ENCODE data around the gene PPP2R5A.
"Not testable (repeated sequence)": the region's sequence is repeated elsewhere in the genome, so short reads cannot be mapped to it uniquely, and the experiment has no call there.

PPP2R5A gene

DNA sequence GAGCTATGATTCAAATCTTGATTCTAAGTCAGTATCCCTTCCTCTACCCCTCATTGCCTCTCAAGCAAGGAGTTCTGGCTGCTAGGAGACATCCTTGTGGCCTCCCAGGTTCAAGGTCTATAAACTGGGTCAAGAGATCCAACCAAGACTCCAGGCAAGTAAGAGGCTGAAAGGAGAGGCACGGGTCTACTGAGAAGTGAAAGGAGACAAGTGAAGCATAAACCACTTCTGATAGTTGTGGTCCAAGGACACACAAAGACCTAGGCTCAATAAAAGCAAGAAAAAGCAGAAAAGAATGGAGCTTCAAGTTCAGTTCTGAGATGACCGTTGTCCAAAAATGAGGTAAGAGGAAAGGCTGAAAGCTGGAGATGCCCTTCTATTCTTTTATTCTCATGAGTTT lies 17.8 kb upstream of the PPP2R5A start:
- no peak for DNase-seq

GRCh38 chr1:212269306-212269705 lies 15.9 kb upstream of the PPP2R5A start:
- no peak for DNase-seq

DNA sequence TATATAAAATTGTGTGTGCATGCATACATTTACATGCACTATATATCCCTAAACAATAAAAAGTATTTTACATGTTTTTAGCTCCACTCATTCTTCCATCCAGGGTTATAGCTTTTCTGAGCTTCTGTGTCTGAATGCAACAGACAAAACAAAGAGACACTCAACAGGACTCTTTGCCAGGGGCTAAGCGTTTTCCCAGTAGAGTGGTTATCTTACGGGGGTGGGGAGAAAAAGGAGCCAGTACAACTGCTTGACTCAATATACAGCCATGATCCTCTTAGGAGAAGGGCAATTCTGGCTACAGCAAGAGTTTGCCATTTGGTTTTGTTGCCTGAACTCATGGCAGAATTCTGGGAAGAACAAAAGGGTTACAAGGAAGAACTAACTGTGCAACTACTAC lies 14.6 kb upstream of the PPP2R5A start:
- DNase-seq = no peak

DNA sequence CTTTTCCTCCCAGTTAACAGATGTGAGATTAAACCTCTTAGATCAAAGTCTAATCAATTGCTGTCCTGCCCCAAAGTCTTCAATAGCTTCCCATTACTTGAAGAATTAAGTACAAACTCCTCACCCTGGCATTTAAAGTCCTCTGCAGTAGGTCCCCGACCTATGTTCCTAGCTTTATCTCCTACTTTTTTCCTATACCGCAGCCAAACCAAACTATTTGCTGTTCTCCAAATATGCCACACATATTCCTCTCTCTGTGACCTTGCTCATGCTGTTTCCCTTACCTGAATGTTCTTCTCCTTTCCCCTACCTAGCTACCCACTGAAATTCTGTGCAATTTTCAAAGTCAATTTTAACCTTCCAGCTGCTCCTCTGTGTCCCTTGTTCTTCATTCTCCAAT lies 14.0 kb upstream of the PPP2R5A start:
- DNase-seq = no peak

DNA sequence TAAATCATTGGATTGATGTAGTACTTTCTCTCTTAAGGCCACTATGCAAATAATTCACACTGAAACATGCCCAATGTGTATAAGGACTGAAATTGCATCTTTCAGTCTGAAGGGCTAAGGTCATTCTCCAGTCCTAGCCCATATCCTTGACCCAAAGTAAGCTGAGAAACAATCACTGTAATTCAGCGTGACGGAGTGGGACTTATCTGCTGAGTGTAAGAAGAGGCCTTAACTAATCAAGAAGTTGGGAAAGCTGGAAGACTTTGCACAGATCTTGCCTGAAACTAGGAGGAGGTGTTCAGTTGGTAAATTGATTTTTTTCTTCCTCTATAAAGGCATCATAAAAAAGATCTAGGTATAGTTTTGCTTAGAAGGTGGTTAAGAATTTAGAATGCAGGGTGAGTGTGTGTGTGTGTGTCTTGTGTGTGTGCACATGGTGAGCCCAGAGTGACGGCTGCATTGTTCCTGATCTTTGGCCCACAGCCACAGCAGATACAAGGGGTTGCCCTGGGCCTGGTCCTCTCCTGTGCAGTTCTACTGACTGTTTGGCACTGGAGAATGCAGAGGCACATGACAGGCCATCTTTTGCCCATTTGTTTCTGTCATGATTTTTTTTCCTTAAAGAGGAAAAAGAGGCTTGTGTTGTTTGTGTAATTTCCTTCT lies 13.3 kb upstream of the PPP2R5A start:
- DNase-seq = no peak

- peak; percentile 83 for DNase-seq
Observed at GRCh38 chr1:212281590-212281989, 3.6 kb upstream of the PPP2R5A start.

- DNase-seq = no peak
Observed at GRCh38 chr1:212283741-212284140, 1.5 kb upstream of the PPP2R5A start.

DNA sequence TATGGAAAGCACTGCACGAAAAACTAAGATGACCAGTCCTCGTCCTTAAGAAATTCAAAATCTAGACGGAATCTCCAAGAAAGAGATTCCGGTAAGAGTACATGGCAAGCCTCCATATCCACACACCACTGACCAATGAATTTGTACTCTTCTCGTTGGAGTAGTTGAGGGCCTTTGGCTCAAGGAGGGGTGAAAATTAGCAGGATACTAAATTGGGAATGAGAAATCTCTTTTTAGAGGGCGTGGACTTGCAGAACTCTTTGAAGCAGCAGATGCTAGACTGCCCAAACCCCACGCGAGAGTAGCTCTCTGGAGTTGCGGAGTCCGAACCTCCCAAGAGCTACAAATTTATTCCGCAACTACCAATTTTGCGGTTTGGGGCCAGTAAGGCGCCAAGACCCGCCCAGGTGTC lies 872 bp upstream of the PPP2R5A start:
- no peak for DNase-seq

DNA sequence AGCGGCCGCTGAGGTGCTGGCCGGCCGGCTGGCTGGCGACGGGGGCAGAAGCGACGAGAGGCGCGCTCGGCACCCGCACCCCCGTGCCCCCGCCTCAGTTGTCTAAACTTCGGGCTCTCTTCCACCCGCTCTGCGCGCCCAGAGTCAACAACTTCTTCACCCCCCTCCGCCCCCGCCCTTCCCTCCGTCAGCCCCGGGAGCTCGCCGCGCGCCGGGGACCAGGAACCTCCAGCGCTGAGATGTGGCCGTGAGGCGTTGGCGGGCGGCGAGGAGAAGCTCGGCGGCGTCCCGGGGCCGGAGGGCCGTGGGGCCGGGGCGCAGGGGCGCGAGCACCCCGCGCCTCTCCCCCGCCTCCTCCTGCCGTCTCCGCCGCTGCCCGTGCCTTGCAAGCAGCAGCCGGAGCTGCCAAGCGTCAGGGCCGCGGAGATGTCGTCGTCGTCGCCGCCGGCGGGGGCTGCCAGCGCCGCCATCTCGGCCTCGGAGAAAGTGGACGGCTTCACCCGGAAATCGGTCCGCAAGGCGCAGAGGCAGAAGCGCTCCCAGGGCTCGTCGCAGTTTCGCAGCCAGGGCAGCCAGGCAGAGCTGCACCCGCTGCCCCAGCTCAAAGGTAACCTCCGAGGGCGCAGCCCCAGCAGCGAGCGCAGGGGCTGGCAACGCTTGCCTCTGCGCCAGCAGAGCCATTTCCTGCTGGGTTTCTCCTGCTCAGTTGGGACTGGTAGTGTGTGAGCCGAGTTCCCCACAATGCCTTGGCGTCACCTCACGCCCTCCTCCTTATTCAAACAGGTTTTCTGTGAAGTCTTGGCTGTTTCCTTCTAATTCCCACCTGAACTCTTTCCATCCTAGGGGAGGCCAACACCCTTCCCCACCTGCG lies 710 bp downstream of the PPP2R5A start:
- peak; percentile 55 for DNase-seq

DNA sequence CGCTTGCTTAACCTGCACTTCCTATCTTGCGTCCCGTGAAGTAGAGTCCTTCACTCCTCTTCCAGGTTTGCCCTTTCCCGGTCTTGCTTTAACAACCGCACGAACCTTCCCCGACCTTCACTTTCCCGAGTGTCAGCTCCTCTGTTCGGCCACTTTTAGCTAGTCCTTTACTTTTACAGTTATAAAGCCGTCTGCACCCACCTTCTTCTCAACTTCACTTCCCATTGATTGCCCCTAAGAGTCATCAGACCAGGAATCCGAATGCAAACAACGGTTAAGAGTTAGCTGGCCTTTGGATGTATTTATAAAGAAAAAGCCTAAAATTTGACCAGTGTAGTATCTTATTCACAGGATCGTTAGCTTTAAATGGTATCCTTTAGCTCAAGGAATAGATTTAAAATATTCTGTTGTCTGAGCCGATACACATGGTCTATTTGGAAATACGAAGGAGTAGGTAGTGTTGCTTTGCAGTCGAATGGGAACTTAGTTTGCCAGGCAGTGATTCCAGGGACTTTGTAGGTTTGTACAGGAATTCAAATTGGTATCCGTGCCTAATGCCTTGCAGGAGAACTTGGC lies 1.4 kb downstream of the PPP2R5A start:
- no peak for DNase-seq

DNA sequence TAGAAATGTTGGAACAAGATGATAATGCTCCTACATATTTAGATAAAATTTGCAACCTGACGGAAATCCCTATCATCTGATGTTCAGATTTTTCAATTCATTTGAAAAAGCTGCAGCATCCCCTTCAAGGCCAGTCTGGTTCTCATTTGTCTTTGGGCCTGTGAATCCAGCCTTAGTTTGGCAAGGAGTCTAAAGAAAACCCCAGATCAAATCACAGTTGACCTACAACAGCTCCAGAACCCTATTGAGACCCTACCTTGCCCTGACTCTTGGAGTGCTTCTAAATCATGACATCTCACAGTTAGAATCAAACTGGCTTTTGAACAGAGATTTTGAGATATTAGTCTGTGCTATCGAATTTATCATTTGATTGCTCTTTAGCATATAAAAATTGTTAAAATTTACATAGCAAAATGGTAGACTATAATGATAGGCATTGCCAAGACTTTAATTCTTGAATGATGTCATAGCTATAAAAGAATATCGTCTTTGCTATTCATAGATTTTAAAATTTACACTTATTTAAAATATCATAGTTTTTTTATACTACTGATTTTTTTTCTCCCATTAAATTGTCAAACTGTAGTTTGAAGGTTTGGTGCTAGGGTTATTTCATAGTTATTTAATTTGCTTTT lies 2.2 kb downstream of the PPP2R5A start:
- DNase-seq = no peak

- DNase-seq = not testable (repeated sequence)
Observed at GRCh38 chr1:212287995-212288394, 2.8 kb downstream of the PPP2R5A start.

DNA sequence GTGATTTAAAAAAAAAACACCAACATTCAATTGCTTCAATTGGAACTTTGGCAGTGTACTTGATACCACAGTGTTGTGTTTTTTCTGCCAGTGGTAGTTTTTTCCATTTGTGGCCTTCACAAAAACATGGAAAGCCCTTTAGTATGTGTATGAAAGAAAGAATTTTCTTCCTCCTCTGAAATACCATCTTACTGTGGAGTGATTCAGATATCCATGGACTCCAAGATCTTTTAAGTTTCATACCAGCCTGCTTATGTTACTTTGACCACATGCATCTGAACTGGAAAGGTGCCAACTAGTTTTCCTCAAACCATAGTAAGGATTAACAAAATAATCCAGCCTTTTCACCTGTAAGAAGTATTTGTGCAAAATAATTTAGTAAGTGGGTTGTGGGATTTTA lies 3.4 kb downstream of the PPP2R5A start:
- DNase-seq = peak; percentile 77

DNA sequence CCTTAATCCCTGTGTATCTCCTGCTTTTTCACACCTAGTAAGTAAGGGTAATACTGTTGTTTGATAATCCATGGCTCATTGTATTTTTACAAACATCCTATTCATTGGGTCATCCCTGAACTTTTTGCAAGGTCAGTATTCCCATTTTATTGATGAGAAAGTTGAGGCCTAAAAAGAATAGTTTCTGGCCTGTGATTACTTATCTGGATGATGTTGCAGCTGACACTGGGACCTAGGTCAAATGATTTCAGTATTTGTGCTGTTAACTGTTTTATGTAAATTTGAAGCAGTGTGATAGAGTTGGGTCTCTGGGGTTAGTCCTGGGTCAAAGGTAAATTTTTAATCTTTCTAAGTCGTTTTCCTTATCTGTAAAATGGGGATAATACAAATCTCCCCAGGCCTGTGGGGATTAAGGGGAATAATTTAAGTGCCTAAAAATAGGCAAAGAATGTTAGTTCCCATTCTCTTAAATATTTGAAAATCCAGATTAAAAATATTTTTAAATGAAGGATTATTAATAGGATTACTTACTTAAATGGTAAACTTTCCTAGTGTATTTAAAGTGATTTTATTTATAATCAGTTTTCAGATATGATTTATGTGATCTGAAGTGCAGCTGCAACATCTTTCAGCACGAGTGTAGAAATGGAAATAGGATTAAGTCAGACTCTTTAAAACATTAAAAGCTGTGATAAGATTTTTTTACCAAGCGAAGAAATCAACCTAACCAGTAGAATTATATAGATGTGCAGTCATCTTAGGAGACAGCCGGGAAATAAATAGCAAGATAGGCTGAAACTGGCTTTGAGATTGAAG lies 4.3 kb downstream of the PPP2R5A start:
- no peak for DNase-seq

- DNase-seq = no peak
Observed at GRCh38 chr1:212290608-212291007, 5.4 kb downstream of the PPP2R5A start.

DNA sequence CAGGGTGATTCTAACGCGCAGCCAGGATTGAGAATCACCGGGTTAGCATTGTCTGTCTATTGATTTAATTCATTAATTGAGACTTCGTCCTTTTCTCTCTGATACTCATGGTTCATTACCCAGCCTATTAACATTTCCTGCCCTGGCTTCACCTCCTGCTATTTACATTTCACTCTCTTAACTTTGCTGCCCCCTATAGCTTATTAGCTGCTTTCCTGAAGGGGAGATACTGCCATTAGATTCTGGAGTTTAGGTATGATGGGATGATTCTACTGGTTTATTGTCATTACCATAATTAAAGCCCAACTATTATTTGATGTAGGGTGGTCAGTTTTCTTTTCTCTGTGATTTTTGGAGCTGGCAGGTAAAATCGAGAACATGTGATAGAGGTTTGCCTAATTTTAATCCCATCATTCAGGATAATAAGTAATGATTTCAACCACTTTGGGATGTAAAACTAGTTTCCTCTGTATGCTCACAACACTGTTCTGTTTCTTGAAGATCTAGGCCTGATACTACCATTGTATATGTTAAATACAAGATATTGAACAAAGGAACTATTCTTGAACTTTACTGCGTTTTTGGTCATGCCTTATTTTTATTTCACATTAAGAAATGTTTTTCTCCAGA lies 6.4 kb downstream of the PPP2R5A start:
- peak; percentile 57 for DNase-seq

GRCh38 chr1:212292250-212293105 lies 7.3 kb downstream of the PPP2R5A start:
- no peak for DNase-seq

- no peak for DNase-seq
Observed at GRCh38 chr1:212293579-212293978, 8.4 kb downstream of the PPP2R5A start.

DNA sequence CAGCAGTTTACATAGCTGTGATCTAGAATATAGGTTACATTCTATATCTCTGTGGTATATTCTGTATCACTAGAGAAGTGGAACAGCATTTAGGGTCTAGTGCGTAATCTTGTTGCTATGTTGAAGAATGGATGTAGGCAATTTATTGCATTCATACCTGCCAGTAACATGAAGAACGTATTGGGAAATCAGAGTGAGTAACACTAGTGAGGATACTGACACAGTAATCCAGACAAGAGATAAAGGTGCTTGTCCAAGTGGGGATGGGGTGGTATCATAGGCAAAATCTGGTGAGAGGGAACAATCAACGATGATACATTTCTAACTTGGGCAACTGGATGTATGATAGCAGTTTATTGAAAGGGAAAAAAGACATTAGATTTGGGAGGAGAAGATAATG lies 9.8 kb downstream of the PPP2R5A start:
- DNase-seq = no peak

DNA sequence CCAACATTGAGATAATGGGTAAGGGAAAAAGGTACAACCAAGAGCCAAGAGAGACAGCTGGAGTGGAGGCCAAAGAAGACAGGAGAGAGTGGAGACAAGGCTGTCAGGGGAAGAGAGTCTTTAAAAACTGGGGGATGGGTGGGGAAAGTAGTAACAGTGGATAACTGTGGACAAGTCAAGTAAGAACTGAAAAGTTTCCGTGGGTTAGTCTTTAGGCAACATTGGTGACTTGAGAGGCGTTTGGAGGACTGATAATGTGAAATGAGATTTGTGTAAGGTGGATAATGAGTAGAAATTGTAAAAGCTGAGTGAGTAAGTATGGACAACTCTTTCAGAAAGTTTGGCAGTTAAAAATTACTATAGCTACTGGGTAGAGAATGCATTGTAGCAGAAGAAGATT lies 10.4 kb downstream of the PPP2R5A start:
- no peak for DNase-seq

GRCh38 chr1:212297338-212297737 lies 12.1 kb downstream of the PPP2R5A start:
- DNase-seq = no peak
